Activated CD4-positive, alpha-beta memory T cell treated with anti-CD3 and anti-CD28 coated beads for 36 hours (primary cell): ENCODE data around the gene CLIP4. TPM values are rescaled to one million over a fixed set of nuclear protein-coding genes. Genes with fewer than 3 reads are reported as not detected.

Source experiments
- CTCF ChIA-PET: fragments of 350-600 bp; sonication (Branson Sonifier 250); formaldehyde crosslinking; loops from one replicate; lab custom pipeline; 2021; ENCODE audit warnings: antibody characterized with exemption, inconsistent platforms; lab: Charles Lee
- POLR2A ChIA-PET: fragments of 350-600 bp; sonication (Branson Sonifier 250); formaldehyde crosslinking; loops from one replicate; lab custom pipeline; 2021; ENCODE audit warnings: antibody characterized with exemption; lab: Charles Lee
- DNase-seq: peaks from one replicate; pipeline ENCODE4 v3.0.0-alpha.2; 2020
- H3K27ac Mint-ChIP-seq: one replicate; pipeline ENCODE4 v1.8.0; 2021; ENCODE audit warnings: mixed read lengths
- H3K27me3 Mint-ChIP-seq: one replicate; pipeline ENCODE4 v1.8.0; 2021; ENCODE audit warnings: mixed read lengths
- H3K36me3 Mint-ChIP-seq: one replicate; pipeline ENCODE4 v1.8.0; 2021; ENCODE audit warnings: mixed read lengths
- H3K4me1 Mint-ChIP-seq: one replicate; pipeline ENCODE4 v1.8.0; 2021; ENCODE audit warnings: low read depth, mixed read lengths
- H3K4me3 Mint-ChIP-seq: one replicate; pipeline ENCODE4 v1.8.0; 2021; ENCODE audit warnings: mild to moderate bottlenecking, mixed read lengths
- H3K9me3 Mint-ChIP-seq: one replicate; pipeline ENCODE4 v1.8.0; 2021; ENCODE audit warnings: mixed read lengths
- intact Hi-C: fragments of 100-400 bp; cut with micrococcal nuclease; formaldehyde crosslinking; loops from one replicate; pipeline ENCODE4 v1.15.1; 2023
- total RNA-seq, 2 experiments: library from RNA; stranded (reverse); gene quantifications; one replicate each; pipeline ENCODE4 v1.2.3, GENCODE V29; 2021

CLIP4 gene
- total RNA-seq, 2 experiments from 2014 or later, result 26.5 to 27.9 TPM

GRCh38 chr2:29154610-29155009 lies 39.4 kb downstream of the CLIP4 start:
- Mint-ChIP-seq H3K4me1 (peaks cover 2% of the 10 kb centered on the region), H3K36me3 (peaks cover 41% of the 10 kb centered on the region), H3K4me3 (no peak overlapping the region)

GRCh38 chr2:29155578-29155977 lies 40.4 kb downstream of the CLIP4 start:
- intact Hi-C loops, result no loop called here
- Mint-ChIP-seq H3K9me3 (no peaks in the 10 kb centered on the region), H3K4me3 (no peak overlapping the region), H3K4me1 (no peaks in the 10 kb centered on the region), H3K36me3 (peaks cover 47% of the 10 kb centered on the region), H3K27ac (no peak overlapping the region), H3K27me3 (no peaks in the 10 kb centered on the region)
- POLR2A ChIA-PET, result no interaction called here
- DNase-seq, result no peak
- CTCF ChIA-PET, result no interaction called here

More at GRCh38 chr2:29154610-29155009, 39.4 kb downstream of the CLIP4 start:
- H3K27me3 Mint-ChIP-seq, result no peaks in the 10 kb centered on the region
- CTCF ChIA-PET, result no interaction called here
- POLR2A ChIA-PET, result no interaction called here
- intact Hi-C loops, result no loop called here
- H3K27ac Mint-ChIP-seq, result no peak overlapping the region
- DNase-seq, result no peak
- no peaks in the 10 kb centered on the region for H3K9me3 Mint-ChIP-seq

GRCh38 chr2:29157131-29157530 lies 41.9 kb downstream of the CLIP4 start:
- ChIA-PET POLR2A (no interaction called here), CTCF (no interaction called here)
- no peaks in the 10 kb centered on the region for H3K9me3 Mint-ChIP-seq
- no peaks in the 10 kb centered on the region for H3K27me3 Mint-ChIP-seq
- no peak overlapping the region for H3K4me3 Mint-ChIP-seq
- DNase-seq, result no peak
- H3K4me1 Mint-ChIP-seq, result no peaks in the 10 kb centered on the region
- intact Hi-C loops, result no loop called here
- H3K36me3 Mint-ChIP-seq, result peaks cover 47% of the 10 kb centered on the region
- H3K27ac Mint-ChIP-seq, result no peak overlapping the region

GRCh38 chr2:29159125-29159524 lies 43.9 kb downstream of the CLIP4 start:
- no peak for DNase-seq
- ChIA-PET POLR2A (no interaction called here), CTCF (no interaction called here)
- H3K27me3 Mint-ChIP-seq, result no peaks in the 10 kb centered on the region
- no peaks in the 10 kb centered on the region for H3K9me3 Mint-ChIP-seq
- no peak overlapping the region for H3K27ac Mint-ChIP-seq
- H3K36me3 Mint-ChIP-seq, result peaks cover 35% of the 10 kb centered on the region
- H3K4me1 Mint-ChIP-seq, result no peaks in the 10 kb centered on the region
- no peak overlapping the region for H3K4me3 Mint-ChIP-seq
- intact Hi-C loops, result no loop called here

- no peak for DNase-seq
- intact Hi-C loops, result no loop called here
- CTCF ChIA-PET, result no interaction called here
- POLR2A ChIA-PET, result no interaction called here
- no peaks in the 10 kb centered on the region for H3K9me3 Mint-ChIP-seq
- no peaks in the 10 kb centered on the region for H3K27me3 Mint-ChIP-seq
- no peaks in the 10 kb centered on the region for H3K4me1 Mint-ChIP-seq
- H3K27ac Mint-ChIP-seq, result no peak overlapping the region
- no peak overlapping the region for H3K4me3 Mint-ChIP-seq
- peaks cover 26% of the 10 kb centered on the region for H3K36me3 Mint-ChIP-seq
These were observed 45.0 kb downstream of the CLIP4 start for GRCh38 chr2:29160184-29160583.

GRCh38 chr2:29162204-29162928 lies 47.2 kb downstream of the CLIP4 start:
- no peaks in the 10 kb centered on the region for H3K27me3 Mint-ChIP-seq
- no peak overlapping the region for H3K4me3 Mint-ChIP-seq
- no peaks in the 10 kb centered on the region for H3K4me1 Mint-ChIP-seq
- intact Hi-C loops, result no loop called here
- peaks cover 19% of the 10 kb centered on the region for H3K36me3 Mint-ChIP-seq
- no peak for DNase-seq
- no peak overlapping the region for H3K27ac Mint-ChIP-seq
- no peaks in the 10 kb centered on the region for H3K9me3 Mint-ChIP-seq
- ChIA-PET POLR2A (no interaction called here), CTCF (no interaction called here)

GRCh38 chr2:29164091-29164846 lies 49.1 kb downstream of the CLIP4 start:
- intact Hi-C loops, result no loop called here
- Mint-ChIP-seq H3K27ac (no peak overlapping the region), H3K36me3 (peaks cover 19% of the 10 kb centered on the region), H3K4me3 (no peak overlapping the region), H3K9me3 (no peaks in the 10 kb centered on the region), H3K27me3 (no peaks in the 10 kb centered on the region), H3K4me1 (no peaks in the 10 kb centered on the region)
- POLR2A ChIA-PET, result interaction anchor here (1.1 kb wide), 1 partner anchor 14 kb away, joined by 3 read pairs; no protein-coding TSS in a partner anchor
- CTCF ChIA-PET, result interaction anchor here (1.3 kb wide), 1 partner anchor 208 kb away, joined by 3 read pairs; no protein-coding TSS in a partner anchor
- DNase-seq, result no peak

GRCh38 chr2:29165362-29166241 lies 50.4 kb downstream of the CLIP4 start:
- Mint-ChIP-seq H3K4me1 (no peaks in the 10 kb centered on the region), H3K4me3 (no peak overlapping the region), H3K27ac (no peak overlapping the region), H3K27me3 (no peaks in the 10 kb centered on the region), H3K9me3 (no peaks in the 10 kb centered on the region), H3K36me3 (peaks cover 13% of the 10 kb centered on the region)
- DNase-seq, result no peak
- CTCF ChIA-PET, result interaction anchor here (0.9 kb wide), 1 partner anchor 150 kb away, joined by 3 read pairs; no protein-coding TSS in a partner anchor
- POLR2A ChIA-PET, result interaction anchor here (1.1 kb wide), 1 partner anchor 13 kb away, joined by 3 read pairs; no protein-coding TSS in a partner anchor
- intact Hi-C loops, result no loop called here

GRCh38 chr2:29166242-29167039 lies 51.2 kb downstream of the CLIP4 start:
- POLR2A ChIA-PET, result no interaction called here
- CTCF ChIA-PET, result interaction anchor here (0.9 kb wide), 1 partner anchor 151 kb away, joined by 3 read pairs; no protein-coding TSS in a partner anchor
- Mint-ChIP-seq H3K27me3 (no peaks in the 10 kb centered on the region), H3K36me3 (peaks cover 13% of the 10 kb centered on the region), H3K4me3 (no peak overlapping the region), H3K27ac (no peak overlapping the region), H3K9me3 (no peaks in the 10 kb centered on the region), H3K4me1 (no peaks in the 10 kb centered on the region)
- DNase-seq, result no peak
- intact Hi-C loops, result no loop called here

GRCh38 chr2:29174937-29175336 lies 59.7 kb downstream of the CLIP4 start:
- Mint-ChIP-seq H3K36me3 (peaks cover 14% of the 10 kb centered on the region), H3K9me3 (no peaks in the 10 kb centered on the region), H3K27ac (no peak overlapping the region), H3K4me1 (peaks cover 4% of the 10 kb centered on the region), H3K27me3 (no peaks in the 10 kb centered on the region), H3K4me3 (no peak overlapping the region)
- ChIA-PET CTCF (interaction anchor here (1.0 kb wide), 1 partner anchor 10 kb away, joined by 3 read pairs; no protein-coding TSS in a partner anchor), POLR2A (no interaction called here)
- intact Hi-C loops, result no loop called here
- no peak for DNase-seq

GRCh38 chr2:29175338-29175737 lies 60.1 kb downstream of the CLIP4 start:
- Mint-ChIP-seq H3K27ac (no peak overlapping the region), H3K9me3 (no peaks in the 10 kb centered on the region), H3K4me1 (peaks cover 6% of the 10 kb centered on the region), H3K36me3 (peaks cover 14% of the 10 kb centered on the region), H3K4me3 (no peak overlapping the region), H3K27me3 (no peaks in the 10 kb centered on the region)
- intact Hi-C loops, result no loop called here
- no peak for DNase-seq
- CTCF ChIA-PET, result interaction anchor here (1.0 kb wide), 1 partner anchor 9 kb away, joined by 3 read pairs; no protein-coding TSS in a partner anchor
- POLR2A ChIA-PET, result no interaction called here
